GM21737 (cell line): ENCODE results near the gene ATP6V1G3.
A peak's percentile ranks its signal among the peaks of the same experiment; 100 is the strongest.
"Not testable (repeated sequence)": the region's sequence is repeated elsewhere in the genome, so short reads cannot be mapped to it uniquely, and the experiment has no call there.

ENCODE experiments used
- ATAC-seq: cut with Tn5 transposase; IDR thresholded peaks from one replicate; pipeline ENCODE4 v1.9.1; 2021; ENCODE audit warnings: mild to moderate bottlenecking, moderate library complexity; ENCODE audit not compliant: unreplicated experiment

ATP6V1G3 gene

GRCh38 chr1:198540580-198540979, at the start of gene ATP6V1G3:
Gene ATP6V1G3 (minus strand): TSS chr1:198540680. CDS start chr1:198540650, 30 bp downstream.
- ATAC-seq = no peak

GRCh38 chr1:198588845-198589244, 48.4 kb upstream of the ATP6V1G3 start:
- ATAC-seq = no peak

GRCh38 chr1:198584163-198584562, 43.7 kb upstream of the ATP6V1G3 start:
- no peak for ATAC-seq

- ATAC-seq = not testable (repeated sequence)
These were observed 42.8 kb upstream of the ATP6V1G3 start for GRCh38 chr1:198583209-198583802.

- ATAC-seq = no peak
These were observed 37.0 kb upstream of the ATP6V1G3 start for GRCh38 chr1:198577444-198577843.

- ATAC-seq = no peak
These were observed 35.5 kb upstream of the ATP6V1G3 start for GRCh38 chr1:198575798-198576641.

GRCh38 chr1:198575292-198575691, 34.8 kb upstream of the ATP6V1G3 start:
- no peak for ATAC-seq

- ATAC-seq = no peak
These were observed 33.8 kb upstream of the ATP6V1G3 start for GRCh38 chr1:198574325-198574724.

GRCh38 chr1:198564716-198565115, 24.2 kb upstream of the ATP6V1G3 start:
- no peak for ATAC-seq

GRCh38 chr1:198564157-198564556, 23.7 kb upstream of the ATP6V1G3 start:
- ATAC-seq = no peak

- ATAC-seq = no peak
These were observed 23.1 kb upstream of the ATP6V1G3 start for GRCh38 chr1:198563583-198563982.

GRCh38 chr1:198560161-198560560, 19.7 kb upstream of the ATP6V1G3 start:
- no peak for ATAC-seq

GRCh38 chr1:198559362-198559761, 18.9 kb upstream of the ATP6V1G3 start:
- ATAC-seq = no peak

- no peak for ATAC-seq
These were observed 17.9 kb upstream of the ATP6V1G3 start for GRCh38 chr1:198558402-198558801.

- ATAC-seq = peak; percentile 84
These were observed 16.5 kb upstream of the ATP6V1G3 start for GRCh38 chr1:198556971-198557370.

GRCh38 chr1:198552668-198553416, 12.4 kb upstream of the ATP6V1G3 start:
- ATAC-seq = no peak

GRCh38 chr1:198550941-198551524, 10.6 kb upstream of the ATP6V1G3 start:
- no peak for ATAC-seq

GRCh38 chr1:198549866-198550265, 9.4 kb upstream of the ATP6V1G3 start:
- peak; percentile 79 for ATAC-seq

- ATAC-seq = no peak
These were observed 8.4 kb upstream of the ATP6V1G3 start for GRCh38 chr1:198548890-198549289.

- ATAC-seq = no peak
These were observed 4.7 kb upstream of the ATP6V1G3 start for GRCh38 chr1:198545156-198545555.

- ATAC-seq = no peak
These were observed 3.8 kb upstream of the ATP6V1G3 start for GRCh38 chr1:198544265-198544664.
